Testis (tissue), 2 donors: ENCODE data around the gene SLC6A7.

Experiments
- POLR2A ChIP-seq: fragments of 450-650 bp; IDR thresholded peaks from one replicate; pipeline ENCODE4 v1.6.1; 2017; ENCODE audit warnings: antibody characterized with exemption, mild to moderate bottlenecking, moderate library complexity
- TF ChIP-seq, protein P1 (sequence below), 3 experiments: fragments of 450-650 bp in 2 of 3; fragments of 200-600 bp in 1 of 3; sonication (generic) in 1 of 3; IDR thresholded peaks; one replicate each; pipeline ENCODE4 v1.5.1; 2016 to 2019; ENCODE audit warnings: antibody characterized with exemption in 3 of 3, mild to moderate bottlenecking in 2 of 3, moderate library complexity in 1 of 3

DNA sequence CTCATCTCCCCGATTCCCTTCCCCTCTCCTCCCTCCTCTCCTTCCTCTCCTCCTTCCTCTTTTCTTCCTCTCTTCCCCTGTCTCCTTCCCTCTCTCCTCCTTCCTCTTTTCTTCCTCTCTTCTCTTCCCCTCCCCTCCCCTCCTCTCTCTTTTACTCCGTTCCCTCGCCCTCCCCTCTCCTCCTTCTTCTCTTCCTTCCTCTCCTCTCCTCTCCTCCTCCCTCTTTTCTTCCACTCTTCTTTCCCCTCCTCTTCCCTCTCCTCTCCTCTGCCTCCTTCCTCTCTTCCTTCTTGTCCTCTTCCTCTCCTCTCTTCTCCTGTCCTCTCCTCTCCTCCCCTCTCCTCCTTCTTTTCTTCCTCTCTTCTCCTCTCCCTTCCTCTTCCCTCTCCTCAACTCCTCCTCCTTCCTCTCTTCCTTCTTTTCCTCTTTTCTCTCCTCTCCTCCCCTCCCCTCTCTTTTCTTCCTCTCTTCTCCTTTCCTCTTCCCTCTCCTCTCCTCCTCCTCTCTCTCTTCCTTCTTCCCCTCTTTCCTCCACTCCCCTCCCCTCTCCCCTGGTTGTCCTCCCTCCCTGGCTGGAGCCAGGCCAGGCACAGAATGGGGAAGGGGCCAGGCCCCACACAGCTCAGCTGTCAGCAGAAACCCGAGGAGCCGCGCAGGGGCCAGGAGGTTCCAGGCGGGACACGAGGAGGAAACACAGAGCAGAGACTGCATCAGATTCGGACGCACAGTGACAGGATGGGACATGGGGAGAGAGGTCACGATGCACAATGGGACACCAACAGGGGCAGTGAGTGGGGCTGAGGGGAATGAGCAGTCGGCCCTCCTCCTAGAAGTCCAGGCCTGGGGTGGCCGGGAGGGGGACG, 51.7 kb downstream of the SLC6A7 start:
- TF ChIP-seq, protein P1, sequence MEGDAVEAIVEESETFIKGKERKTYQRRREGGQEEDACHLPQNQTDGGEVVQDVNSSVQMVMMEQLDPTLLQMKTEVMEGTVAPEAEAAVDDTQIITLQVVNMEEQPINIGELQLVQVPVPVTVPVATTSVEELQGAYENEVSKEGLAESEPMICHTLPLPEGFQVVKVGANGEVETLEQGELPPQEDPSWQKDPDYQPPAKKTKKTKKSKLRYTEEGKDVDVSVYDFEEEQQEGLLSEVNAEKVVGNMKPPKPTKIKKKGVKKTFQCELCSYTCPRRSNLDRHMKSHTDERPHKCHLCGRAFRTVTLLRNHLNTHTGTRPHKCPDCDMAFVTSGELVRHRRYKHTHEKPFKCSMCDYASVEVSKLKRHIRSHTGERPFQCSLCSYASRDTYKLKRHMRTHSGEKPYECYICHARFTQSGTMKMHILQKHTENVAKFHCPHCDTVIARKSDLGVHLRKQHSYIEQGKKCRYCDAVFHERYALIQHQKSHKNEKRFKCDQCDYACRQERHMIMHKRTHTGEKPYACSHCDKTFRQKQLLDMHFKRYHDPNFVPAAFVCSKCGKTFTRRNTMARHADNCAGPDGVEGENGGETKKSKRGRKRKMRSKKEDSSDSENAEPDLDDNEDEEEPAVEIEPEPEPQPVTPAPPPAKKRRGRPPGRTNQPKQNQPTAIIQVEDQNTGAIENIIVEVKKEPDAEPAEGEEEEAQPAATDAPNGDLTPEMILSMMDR (IDR thresholded peaks at IDR 0.05) = no peak
- no peak for TF ChIP-seq POLR2A
